ENCODE measurements around the gene WNT3. TPM values are rescaled to one million over a fixed set of nuclear protein-coding genes. Genes with fewer than 3 reads are reported as not detected.

The WNT3 gene
- total and polyA plus RNA-seq, 2 donors (not counting 3 experiments of a cell fraction or from before 2014, with no cell fraction given): 1.4 to 2.1 TPM

GRCh38 chr17:46795379-46795952 is 23.0 kb downstream of the WNT3 start:
- no peaks in the 10 kb centered on the region for H3K9me3 ChIP-seq (replicated peaks; ENCODE audit: control insufficient read depth, insufficient read depth, low read length)
- intact Hi-C loops (cut with micrococcal nuclease): no loop called here
- H3K4me3 ChIP-seq (replicated peaks in 1 of 3; ENCODE audit: insufficient read depth in 1 of 3, low read depth in 1 of 3, low read length in 3 of 3): no peak overlapping the region
- no peaks in the 10 kb centered on the region for H3K9me1 ChIP-seq (replicated peaks; ENCODE audit: control insufficient read depth, extremely low read depth, insufficient read depth, low read length)
- BruUV-seq (replicated peaks): no TSS peak
- no peaks in the 10 kb centered on the region for H3K4me1 ChIP-seq (ENCODE audit: control insufficient read depth, extremely low read depth, insufficient read depth, low read length)
- no peaks in the 10 kb centered on the region for H4K20me1 ChIP-seq (replicated peaks; ENCODE audit: control insufficient read depth, extremely low read depth, insufficient read depth, low read length)
- peaks cover 0 to 2% of the 10 kb centered on the region in 2 experiments for H3K27me3 ChIP-seq (ENCODE audit: control insufficient read depth in 2 of 2, insufficient read depth in 2 of 2, low read length in 2 of 2)
- ChIA-PET POLR2A (no interaction called here), CTCF (interaction anchor here (1.6 kb wide), 1 partner anchor 27 kb away, joined by 3 read pairs; no protein-coding TSS in a partner anchor)
- FAIRE-seq (no peak), DNase-seq (ENCODE audit: low read depth, low spot score) (no peak)
- no peaks in the 10 kb centered on the region for H3K36me3 ChIP-seq (ENCODE audit: control insufficient read depth in 2 of 2, extremely low read depth in 1 of 2, insufficient read depth in 2 of 2, low read length in 2 of 2)
- H3K27ac ChIP-seq (ENCODE audit: insufficient read depth, low read depth, low read length): no peak overlapping the region
- no peak overlapping the region for H3K4me2 ChIP-seq (ENCODE audit: insufficient read depth, low read length)
- dilution Hi-C loops (cut with MboI; ENCODE audit: extremely low pct_ligation_motif_present, low sequenced_read_pairs): no loop called here
- no peak overlapping the region for H3K9ac ChIP-seq (replicated peaks; ENCODE audit: extremely low read depth, insufficient read depth, low read length)
- no peak overlapping the region for H2AFZ ChIP-seq (ENCODE audit: low read depth, low read length)
- TF ChIP-seq JUN (IDR thresholded peaks at IDR 0.05; ENCODE audit: borderline replicate concordance, insufficient read depth, insufficient read length, low read depth) (no peak), POLR2A (IDR thresholded peaks at IDR 0.05; ENCODE audit: low read depth, low read length) (no peak), POLR2AphosphoS5 (IDR thresholded peaks at IDR 0.05; ENCODE audit: insufficient read depth, low read depth, low read length) (no peak), CTCF (IDR thresholded peaks at IDR 0.05; ENCODE audit: extremely low read depth in 1 of 2, insufficient read depth in 1 of 2, low read depth in 1 of 2, low read length in 2 of 2) (no peak)
- no peaks in the 10 kb centered on the region for H3K79me2 ChIP-seq (ENCODE audit: control insufficient read depth, insufficient read depth, low read length)

- dilution Hi-C loops (cut with MboI; ENCODE audit: extremely low pct_ligation_motif_present, low sequenced_read_pairs) (no loop called here), intact Hi-C loops (cut with micrococcal nuclease) (no loop called here)
- no peak overlapping the region for H3K27ac ChIP-seq (ENCODE audit: insufficient read depth, low read depth, low read length)
- H3K9me3 ChIP-seq (replicated peaks; ENCODE audit: control insufficient read depth, insufficient read depth, low read length): no peaks in the 10 kb centered on the region
- H3K36me3 ChIP-seq (ENCODE audit: control insufficient read depth in 2 of 2, extremely low read depth in 1 of 2, insufficient read depth in 2 of 2, low read length in 2 of 2): no peaks in the 10 kb centered on the region
- no peak overlapping the region for H3K4me3 ChIP-seq (replicated peaks in 1 of 3; ENCODE audit: insufficient read depth in 1 of 3, low read depth in 1 of 3, low read length in 3 of 3)
- H3K9ac ChIP-seq (replicated peaks; ENCODE audit: extremely low read depth, insufficient read depth, low read length): no peak overlapping the region
- H3K4me1 ChIP-seq (ENCODE audit: control insufficient read depth, extremely low read depth, insufficient read depth, low read length): no peaks in the 10 kb centered on the region
- DNase-seq (ENCODE audit: low read depth, low spot score): no peak
- peaks cover 0 to 5% of the 10 kb centered on the region in 2 experiments for H3K27me3 ChIP-seq (ENCODE audit: control insufficient read depth in 2 of 2, insufficient read depth in 2 of 2, low read length in 2 of 2)
- no peaks in the 10 kb centered on the region for H3K79me2 ChIP-seq (ENCODE audit: control insufficient read depth, insufficient read depth, low read length)
- ChIA-PET POLR2A (no interaction called here), CTCF (interaction anchor here (1.0 to 1.6 kb wide), 2 partner anchors 28 to 48 kb away, joined by 3 read pairs; no protein-coding TSS in a partner anchor)
- TF ChIP-seq EZH2 (IDR thresholded peaks at IDR 0.05; ENCODE audit: borderline replicate concordance, low read depth, low read length, severe bottlenecking): no peak
- no peak for TF ChIP-seq POLR2A (IDR thresholded peaks at IDR 0.05; ENCODE audit: low read depth, low read length)
- TF ChIP-seq GATA2 (IDR thresholded peaks at IDR 0.05; ENCODE audit: insufficient read depth, insufficient read length, low read depth, low read length): no peak
- no peak for TF ChIP-seq MYC (IDR thresholded peaks at IDR 0.05; ENCODE audit: low read depth, low read length)
- no peak for TF ChIP-seq CTCF (IDR thresholded peaks at IDR 0.05; ENCODE audit: extremely low read depth in 1 of 2, insufficient read depth in 1 of 2, low read depth in 1 of 2, low read length in 2 of 2)
- H3K4me2 ChIP-seq (ENCODE audit: insufficient read depth, low read length): no peak overlapping the region
- no peak overlapping the region for H2AFZ ChIP-seq (ENCODE audit: low read depth, low read length)
- no peak for FAIRE-seq
- H4K20me1 ChIP-seq (replicated peaks; ENCODE audit: control insufficient read depth, extremely low read depth, insufficient read depth, low read length): no peaks in the 10 kb centered on the region
- BruUV-seq (replicated peaks): no TSS peak
- no peaks in the 10 kb centered on the region for H3K9me1 ChIP-seq (replicated peaks; ENCODE audit: control insufficient read depth, extremely low read depth, insufficient read depth, low read length)
These were observed 24.2 kb downstream of the WNT3 start for GRCh38 chr17:46794318-46794717.

Measured in endothelial cell of umbilical vein (primary cell).